Colon (tissue), 2 donors: Measurements from ENCODE around the gene PRKAR2B.
"Not testable (repeated sequence)": the region's sequence is repeated elsewhere in the genome, so short reads cannot be mapped to it uniquely, and the experiment has no call there.

Experiments
- FAIRE-seq: peaks from 2 replicates; lab custom pipeline; 2012; peaks lifted over from hg19 to GRCh38; lab: Jason Lieb, UNC
- donor health status: control.
- donor health status: control.

Gene PRKAR2B

GRCh38 chr7:107027208-107027607 lies 17.3 kb upstream of the PRKAR2B start:
- FAIRE-seq, result no peak

DNA sequence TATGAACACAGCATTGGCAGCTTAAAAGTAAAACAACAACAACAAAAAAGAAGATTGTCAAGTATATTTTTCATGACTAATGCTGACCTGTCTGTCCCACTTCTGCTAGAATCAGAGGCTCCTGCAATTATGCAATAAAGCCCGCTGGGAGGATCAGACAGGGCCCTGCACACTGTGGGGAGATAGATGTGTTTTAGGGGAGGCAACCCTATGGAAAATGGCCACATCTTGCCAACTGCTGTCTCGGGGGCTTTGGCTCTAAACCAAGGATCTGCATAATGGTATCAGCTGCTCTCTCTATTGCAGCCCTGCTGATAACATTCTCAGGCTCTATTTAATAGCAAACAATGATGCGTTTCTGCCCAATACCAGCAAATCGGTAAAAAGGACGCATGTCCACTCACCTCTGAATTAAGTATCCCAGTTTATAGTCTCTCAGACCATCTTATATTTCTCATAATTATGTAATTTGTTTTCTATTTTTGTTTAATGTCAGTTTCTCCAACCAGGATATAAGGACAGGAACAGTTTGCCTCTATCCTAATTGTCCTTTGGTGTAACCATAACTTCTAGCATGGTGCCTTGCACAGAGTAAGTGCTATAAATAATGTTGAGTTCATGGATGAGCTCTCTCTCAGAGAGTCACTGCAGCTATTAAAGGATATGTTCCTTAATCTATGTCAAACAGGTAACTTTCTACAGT lies 15.3 kb upstream of the PRKAR2B start:
- no peak for FAIRE-seq

- FAIRE-seq, result no peak
Observed at GRCh38 chr7:107029764-107030286, 14.7 kb upstream of the PRKAR2B start.

DNA sequence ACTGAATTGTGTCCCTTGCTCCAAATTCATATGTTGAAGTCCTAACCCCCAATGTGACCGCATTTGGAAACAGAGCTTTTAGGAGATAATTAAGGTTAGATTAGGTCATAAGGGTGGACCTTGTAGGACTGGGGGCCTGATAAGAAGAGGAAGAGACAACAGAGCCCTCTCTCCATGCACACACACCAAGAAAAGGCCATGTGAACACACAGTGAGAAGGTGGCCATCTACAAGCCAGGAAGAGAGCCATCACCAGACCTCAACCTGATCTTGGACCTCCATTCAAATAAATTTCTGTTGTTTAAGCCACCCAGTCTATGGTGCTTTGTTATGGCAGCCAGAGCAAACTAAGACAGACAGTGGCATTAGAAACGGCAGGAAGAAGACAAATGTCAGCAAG lies 12.5 kb upstream of the PRKAR2B start:
- no peak for FAIRE-seq

DNA sequence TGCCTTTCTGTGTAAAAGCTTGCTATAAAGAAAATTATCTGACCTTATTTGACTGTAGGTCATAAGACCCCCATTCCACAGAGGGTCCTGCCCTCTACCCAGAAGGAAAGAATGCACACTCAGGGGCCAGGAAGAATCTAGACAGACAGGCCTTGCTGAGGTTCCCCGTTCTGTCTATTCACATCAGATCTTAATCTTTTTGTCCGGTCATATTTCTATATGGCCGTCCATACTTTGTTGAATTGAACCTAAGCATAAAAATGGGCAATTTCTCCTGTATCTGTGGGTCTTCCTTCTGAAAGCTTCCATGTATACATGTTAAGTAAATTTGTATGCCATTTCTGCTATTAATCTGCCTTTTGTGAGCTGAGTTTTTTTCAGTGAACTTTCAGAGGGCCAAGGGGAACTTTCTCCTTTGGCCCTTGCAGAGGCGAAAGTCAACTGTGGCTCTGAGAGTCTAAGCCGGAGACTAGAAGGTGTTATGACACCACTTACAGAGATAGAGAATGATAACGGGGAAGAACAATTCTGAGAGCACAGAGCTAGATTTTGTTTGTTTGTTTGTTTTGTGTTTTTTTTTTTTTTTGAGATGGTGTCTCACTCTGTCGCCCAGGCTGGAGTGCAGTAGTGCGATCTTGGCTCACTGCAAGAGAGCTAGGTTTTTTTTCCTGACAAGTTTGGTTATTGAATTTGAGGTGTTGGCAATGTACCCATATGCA lies 11.6 kb upstream of the PRKAR2B start:
- no peak for FAIRE-seq

- no peak for FAIRE-seq
Observed at GRCh38 chr7:107034553-107034952, 10.0 kb upstream of the PRKAR2B start.

- FAIRE-seq, result no peak
Observed at GRCh38 chr7:107035446-107035845, 9.1 kb upstream of the PRKAR2B start.

DNA sequence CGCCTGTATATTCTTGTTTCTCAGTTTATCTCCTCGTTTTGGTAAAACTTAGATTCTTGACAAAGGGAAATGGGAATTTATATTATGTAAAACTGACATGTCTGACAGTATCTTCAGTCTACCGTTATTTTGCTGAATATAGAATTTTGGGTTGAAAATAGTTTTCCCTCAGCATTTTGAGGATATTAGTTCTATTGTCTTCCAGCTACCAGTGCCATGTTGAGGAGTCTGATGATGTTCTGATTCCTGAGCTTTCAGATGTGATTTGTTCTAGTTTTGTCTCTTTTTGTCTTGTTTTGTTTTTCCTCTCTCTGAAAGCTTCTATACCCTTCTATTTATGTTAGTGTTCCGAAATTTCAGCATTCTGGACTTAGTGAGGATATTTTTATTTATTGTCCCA lies 8.0 kb upstream of the PRKAR2B start:
- no peak for FAIRE-seq

GRCh38 chr7:107037717-107038603 lies 6.5 kb upstream of the PRKAR2B start:
- no peak for FAIRE-seq

DNA sequence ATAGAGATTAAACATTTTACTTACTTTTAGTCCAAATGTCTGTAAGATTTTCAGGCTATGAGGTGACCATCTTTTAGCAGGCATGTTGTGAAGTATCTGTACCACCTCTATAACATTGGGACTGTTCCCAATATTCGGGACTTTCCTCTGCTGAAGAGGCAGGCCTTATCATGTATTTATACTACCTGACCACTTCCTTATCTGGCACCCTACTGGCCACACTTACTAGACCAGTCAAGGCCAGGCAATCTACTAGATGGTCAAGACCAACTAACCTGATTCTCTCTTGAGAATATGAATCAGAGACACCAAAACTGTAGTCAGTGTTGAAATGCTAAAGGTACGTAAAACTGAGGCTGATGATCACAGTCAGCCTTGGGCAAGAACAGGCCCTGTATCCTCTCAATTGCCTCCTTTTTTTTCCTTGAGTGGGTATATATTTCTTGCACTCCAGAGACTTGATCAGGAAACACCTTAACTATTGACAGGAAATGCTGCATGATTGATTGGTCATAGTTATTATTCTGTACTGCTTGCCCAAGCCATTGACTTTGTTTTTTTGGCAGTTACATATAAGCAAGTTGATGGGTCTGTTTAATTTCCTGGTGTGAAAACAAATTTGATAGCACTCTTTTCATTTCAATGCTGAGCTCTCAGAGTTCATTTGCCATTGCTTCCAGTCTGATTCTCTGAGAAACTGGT lies 5.2 kb upstream of the PRKAR2B start:
- no peak for FAIRE-seq

GRCh38 chr7:107041097-107041496 lies 3.4 kb upstream of the PRKAR2B start:
- no peak for FAIRE-seq

GRCh38 chr7:107041764-107042163 lies 2.7 kb upstream of the PRKAR2B start:
- FAIRE-seq, result not testable (repeated sequence)

DNA sequence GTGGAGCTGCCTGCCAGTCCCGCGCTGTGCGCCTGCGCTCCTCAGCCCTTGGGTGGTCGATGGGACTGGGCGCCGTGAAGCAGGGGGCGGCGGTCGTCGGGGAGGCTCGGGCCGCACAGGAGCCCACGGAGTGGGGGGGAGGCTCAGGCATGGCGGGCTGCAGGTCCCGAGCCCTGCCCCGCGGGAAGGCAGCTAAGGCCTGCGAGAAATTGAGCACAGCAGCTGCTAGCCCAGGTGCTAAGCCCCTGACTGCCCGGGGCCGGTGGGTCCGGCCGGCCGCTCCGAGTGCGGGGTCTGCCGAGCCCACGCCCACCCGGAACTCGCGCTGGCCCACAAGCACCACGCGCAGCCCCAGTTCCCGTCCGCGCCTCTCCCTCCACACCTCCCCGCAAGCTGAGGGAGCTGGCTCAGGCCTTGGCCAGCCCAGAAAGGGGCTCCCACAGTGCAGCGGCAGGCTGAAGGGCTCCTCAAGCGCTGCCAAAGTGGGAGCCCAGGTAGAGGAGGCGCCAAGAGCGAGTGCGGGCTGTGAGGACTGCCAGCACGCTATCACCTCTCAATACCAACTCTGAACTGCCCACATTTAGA lies 2.1 kb upstream of the PRKAR2B start:
- not testable (repeated sequence) for FAIRE-seq

- no peak for FAIRE-seq
Observed at GRCh38 chr7:107043491-107043890, 1.0 kb upstream of the PRKAR2B start.

- no peak for FAIRE-seq
Observed at GRCh38 chr7:107043921-107044346, 571 bp upstream of the PRKAR2B start.

DNA sequence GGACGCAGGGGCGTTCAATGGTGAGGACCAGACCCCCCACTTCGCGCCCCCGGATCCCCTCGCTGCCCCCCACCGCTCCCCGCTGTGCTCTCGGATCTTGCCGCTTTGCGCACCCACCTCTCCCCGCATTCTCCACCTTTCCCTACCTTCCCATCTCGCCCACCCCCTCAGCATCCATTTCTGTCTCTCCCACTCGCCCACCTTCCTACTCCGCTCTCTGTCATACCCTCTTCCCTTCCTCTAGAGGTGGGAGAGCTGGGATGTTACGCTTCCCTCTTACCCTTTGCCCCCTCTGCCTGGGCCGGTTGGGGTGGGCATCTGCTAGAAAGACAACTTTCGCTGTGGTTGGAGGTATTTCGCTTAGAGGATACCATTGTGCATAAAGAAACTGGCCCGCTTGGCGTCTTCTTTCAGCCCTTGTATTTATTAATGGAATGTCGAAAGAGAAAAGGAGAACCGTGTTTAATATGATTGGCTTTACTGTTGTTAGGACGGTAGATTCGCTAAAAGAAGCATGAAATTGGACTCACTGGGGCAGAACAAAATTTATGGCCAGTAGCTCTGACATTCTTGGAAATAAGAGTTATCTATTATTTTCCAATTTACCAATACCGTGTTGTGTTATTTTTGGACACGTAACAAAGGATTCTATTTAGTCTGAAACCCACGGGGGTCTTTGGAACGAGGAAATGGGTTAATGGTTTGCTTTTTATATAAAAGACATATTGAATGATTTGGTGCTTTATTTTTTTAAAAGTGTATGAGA lies 873 bp downstream of the PRKAR2B start:
- FAIRE-seq, result no peak

GRCh38 chr7:107045980-107046379 lies 1.5 kb downstream of the PRKAR2B start:
- FAIRE-seq, result no peak

GRCh38 chr7:107046491-107047259 lies 2.2 kb downstream of the PRKAR2B start:
- no peak for FAIRE-seq

DNA sequence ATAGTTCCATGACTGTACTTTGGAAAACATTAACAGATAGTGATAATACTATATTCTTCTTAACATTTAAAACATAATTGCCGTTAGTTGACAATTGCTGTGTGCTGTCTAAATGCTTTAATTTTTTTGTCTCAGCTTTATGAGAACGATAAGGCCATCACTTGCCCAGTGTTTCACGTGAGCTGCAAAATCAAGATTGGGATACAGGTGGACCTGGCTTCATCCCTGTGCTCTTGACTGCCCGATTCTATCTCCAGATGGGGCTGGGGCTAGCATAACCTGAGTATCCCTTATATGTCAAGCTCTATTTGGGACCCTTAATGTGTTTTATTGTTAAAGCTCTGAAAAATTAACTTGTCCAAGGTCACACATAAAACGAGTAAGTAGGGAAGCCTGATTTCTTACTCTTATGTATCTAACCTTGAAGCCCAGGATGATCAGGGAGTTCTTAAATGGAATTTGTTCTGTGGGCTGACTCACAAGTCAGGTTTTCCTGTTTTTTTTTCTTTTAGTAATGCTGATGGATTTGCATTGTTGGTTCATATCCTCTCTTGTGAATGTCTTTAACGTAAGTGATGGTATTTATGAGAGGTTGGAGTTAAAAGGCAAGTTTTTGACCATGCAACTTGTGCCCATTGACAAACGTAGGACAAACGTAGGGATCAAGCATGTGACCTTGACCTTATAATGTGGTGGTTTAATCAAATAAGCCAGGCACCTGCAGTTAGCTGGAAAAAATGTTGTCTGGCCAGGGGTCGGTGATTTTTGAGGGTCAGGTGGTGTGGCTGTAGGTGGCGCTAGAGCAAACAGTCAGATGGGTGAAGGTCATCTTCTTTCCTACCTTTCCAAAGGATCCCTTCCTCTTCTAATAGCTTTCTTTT lies 3.6 kb downstream of the PRKAR2B start:
- FAIRE-seq, result no peak
